ENCODE measurements around the gene LCORL.

The LCORL gene

GRCh38 chr4:17823871-17824669 lies 197.5 kb downstream of the LCORL start:
- DNase-seq = no peak

DNA sequence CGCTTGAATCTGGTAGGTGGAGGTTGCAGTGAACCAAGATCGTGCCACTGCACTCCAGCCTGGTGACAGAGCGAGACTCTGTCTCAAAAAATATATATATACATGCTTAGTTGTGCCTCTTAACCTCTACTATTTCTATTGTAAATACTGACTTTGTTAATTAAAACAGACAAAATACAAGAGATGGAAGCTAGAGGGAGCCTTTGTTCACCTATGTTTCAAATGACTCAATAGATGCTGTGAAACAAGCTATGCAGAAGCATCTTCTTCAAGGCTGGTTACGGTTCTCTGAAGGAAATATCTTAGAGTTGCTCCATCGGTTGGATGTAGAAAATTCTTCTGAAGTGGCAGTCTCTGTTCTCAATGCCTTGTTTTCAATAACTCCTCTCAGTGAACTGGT lies 204.5 kb downstream of the LCORL start:
- DNase-seq = peak; percentile 25

GRCh38 chr4:17816142-17816541 lies 205.4 kb downstream of the LCORL start:
- DNase-seq = no peak

DNA sequence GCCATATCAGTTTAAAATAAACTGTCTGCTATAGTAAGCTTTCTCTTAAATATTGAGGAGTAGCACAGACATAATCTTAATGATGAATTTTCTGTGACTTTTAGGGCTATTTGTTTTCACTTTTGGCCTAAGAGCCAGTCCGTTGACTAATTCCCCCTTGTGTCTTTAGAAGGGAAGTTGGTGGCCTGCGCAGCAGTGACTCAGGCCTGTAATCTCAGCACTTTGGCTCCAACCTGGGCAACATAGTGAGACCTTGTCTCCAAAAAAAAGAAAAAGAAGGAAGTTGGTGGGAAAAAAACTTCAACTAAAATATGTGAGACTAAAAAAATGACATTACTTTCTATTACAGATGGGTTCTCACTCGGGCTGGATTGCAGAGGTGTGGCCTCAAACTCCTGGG lies 207.4 kb downstream of the LCORL start:
- no peak for DNase-seq

DNA sequence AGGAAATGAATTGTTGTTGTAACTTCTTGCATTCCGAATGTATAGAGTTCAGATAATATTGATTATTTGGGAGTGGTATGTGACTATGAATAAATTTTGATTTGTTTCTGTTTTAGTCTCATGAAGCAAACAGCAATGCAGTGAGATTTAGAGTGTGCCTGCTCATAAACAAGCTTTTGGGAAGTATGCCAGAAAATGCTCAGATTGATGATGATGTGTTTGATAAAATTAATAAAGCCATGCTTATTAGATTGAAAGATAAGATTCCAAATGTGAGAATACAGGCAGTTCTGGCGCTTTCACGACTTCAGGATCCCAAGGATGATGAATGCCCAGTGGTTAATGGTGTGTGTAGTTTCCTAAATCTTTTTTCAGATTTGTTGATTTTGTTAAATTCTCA lies 208.8 kb downstream of the LCORL start:
- no peak for DNase-seq

GRCh38 chr4:17812125-17812524 lies 209.4 kb downstream of the LCORL start:
- no peak for DNase-seq

- no peak for DNase-seq
These were observed 210.4 kb downstream of the LCORL start for GRCh38 chr4:17811078-17811603.

GRCh38 chr4:17810260-17811077 lies 211.1 kb downstream of the LCORL start, which contains the start of the genes DCAF16 and NCAPG:
Gene DCAF16, minus strand, starts transcription at chr4:17810757. Its CDS starts 6,616 bp downstream, at chr4:17804141.
Gene NCAPG, plus strand, starts transcription at chr4:17810979. Its CDS starts 99 bp downstream, at chr4:17811078.
- peak; percentile 97 for DNase-seq

GRCh38 chr4:17809667-17810066 lies 211.9 kb downstream of the LCORL start:
- DNase-seq = no peak

- no peak for DNase-seq
These were observed 214.1 kb downstream of the LCORL start for GRCh38 chr4:17807446-17807845.

DNA sequence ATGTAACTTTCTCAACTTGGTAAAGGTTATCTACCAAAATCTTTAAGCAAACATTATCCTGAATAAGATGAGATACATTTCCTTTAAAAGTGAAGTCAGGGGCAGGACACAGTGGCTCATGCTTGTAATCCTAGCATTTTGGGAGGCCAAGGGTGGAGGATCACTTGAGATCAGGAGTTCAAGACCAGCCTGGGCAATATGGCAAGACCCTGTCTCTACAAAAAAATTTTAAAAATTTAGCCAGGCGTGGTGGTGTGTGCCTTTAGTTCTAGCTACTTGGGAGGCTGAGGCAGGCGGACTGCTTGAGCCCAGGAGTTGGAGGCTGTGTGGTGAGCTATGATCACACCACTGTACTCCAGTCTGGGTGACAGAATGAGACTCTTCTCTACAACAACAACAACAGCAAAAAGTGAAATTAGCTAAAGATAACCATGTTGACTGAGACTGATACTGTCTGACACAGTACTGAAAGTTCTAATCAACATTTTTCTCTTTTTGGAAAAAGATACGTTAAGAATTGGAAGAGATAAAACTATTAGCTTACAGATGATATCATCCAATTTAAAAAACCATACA lies 215.9 kb downstream of the LCORL start:
- no peak for DNase-seq

- DNase-seq = no peak
These were observed 223.7 kb downstream of the LCORL start for GRCh38 chr4:17797808-17798207.

DNA sequence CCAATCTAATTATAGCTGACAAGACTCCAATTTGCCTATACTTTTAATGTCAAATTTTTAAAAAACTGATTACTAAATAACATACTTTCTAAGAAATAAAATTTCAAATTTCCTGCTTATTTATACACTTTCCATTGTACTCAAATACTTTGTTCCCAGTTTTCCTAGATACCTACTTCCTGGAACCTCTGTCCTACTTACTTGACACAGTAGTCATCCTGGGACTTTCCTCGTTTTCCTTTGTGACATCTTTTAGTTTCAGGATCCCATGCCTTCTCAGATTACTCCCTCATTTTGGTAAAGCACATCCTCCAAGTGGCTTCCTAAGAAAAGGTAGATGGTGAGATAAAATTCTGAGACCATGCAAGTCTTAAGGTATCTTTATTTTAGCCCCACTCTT lies 226.8 kb downstream of the LCORL start:
- DNase-seq = no peak

Measured in NCI-H1694 (cell line).